H9 (cell line): ENCODE results near the gene STX3. TPM values are rescaled to one million over a fixed set of nuclear protein-coding genes. Genes with fewer than 3 reads are reported as not detected.

Source experiments
- DNase-seq: peaks from one replicate; pipeline ENCODE4 v3.0.0-alpha.2; 2017
- H2AFZ ChIP-seq: one replicate; pipeline ENCODE4 v1.6.1; 2013; ENCODE audit warnings: mild to moderate bottlenecking, low read length, control low read depth, moderate library complexity
- H2AK5ac ChIP-seq: 2 replicates; pipeline ENCODE4 v1.6.1; 2013; ENCODE audit warnings: low read length, control low read depth, mixed read lengths; ENCODE audit not compliant: insufficient read length
- H2BK120ac ChIP-seq: one replicate; pipeline ENCODE4 v1.6.1; 2013; ENCODE audit warnings: low read depth, mild to moderate bottlenecking, low read length, control low read depth, inconsistent platforms; ENCODE audit not compliant: poor library complexity, severe bottlenecking
- H2BK12ac ChIP-seq: 2 replicates; pipeline ENCODE4 v1.6.1; 2013; ENCODE audit warnings: low read length, control low read depth, mixed read lengths, low read depth; ENCODE audit not compliant: insufficient read length
- H2BK15ac ChIP-seq: 2 replicates; pipeline ENCODE4 v1.6.1; 2013; ENCODE audit warnings: low read depth, low read length, control low read depth
- H2BK20ac ChIP-seq: one replicate; pipeline ENCODE4 v1.6.1; 2013; ENCODE audit warnings: low read depth, mild to moderate bottlenecking, low read length, control low read depth, inconsistent platforms; ENCODE audit not compliant: poor library complexity, severe bottlenecking
- H2BK5ac ChIP-seq: 2 replicates; pipeline ENCODE4 v1.6.1; 2013; ENCODE audit warnings: low read length, control low read depth, mixed read lengths; ENCODE audit not compliant: insufficient read length
- H3K14ac ChIP-seq: 2 replicates; pipeline ENCODE4 v1.6.1; 2013; ENCODE audit warnings: low read length, control low read depth; ENCODE audit not compliant: insufficient read depth
- H3K18ac ChIP-seq: 2 replicates; pipeline ENCODE4 v1.6.1; 2013; ENCODE audit warnings: low read depth, mild to moderate bottlenecking, mixed read lengths, low read length, control low read depth; ENCODE audit not compliant: insufficient read length
- H3K23ac ChIP-seq: 2 replicates; pipeline ENCODE4 v1.6.1; 2013; ENCODE audit warnings: low read length, control low read depth, mixed read lengths, low read depth; ENCODE audit not compliant: insufficient read length
- H3K23me2 ChIP-seq: 2 replicates; pipeline ENCODE4 v1.6.1; 2013; ENCODE audit warnings: low read depth, mild to moderate bottlenecking, mixed read lengths, low read length, control low read depth; ENCODE audit not compliant: insufficient read length, poor library complexity, severe bottlenecking
- H3K27ac ChIP-seq: 2 replicates; pipeline ENCODE4 v1.5.1; 2013; ENCODE audit warnings: low read length, control low read depth, mixed read lengths, low read depth; ENCODE audit not compliant: insufficient read length
- H3K27me3 ChIP-seq: 2 replicates; pipeline ENCODE4 v1.6.1; 2013; ENCODE audit warnings: low read length, control low read depth, inconsistent platforms; ENCODE audit not compliant: insufficient read depth
- H3K4ac ChIP-seq: 2 replicates; pipeline ENCODE4 v1.6.1; 2013; ENCODE audit warnings: low read depth, mild to moderate bottlenecking, control low read depth, inconsistent platforms, low read length, moderate library complexity
- H3K4me1 ChIP-seq: 2 replicates; pipeline ENCODE4 v1.6.1; 2013; ENCODE audit warnings: low read length, control low read depth, inconsistent platforms; ENCODE audit not compliant: insufficient read depth
- H3K4me2 ChIP-seq: 2 replicates; pipeline ENCODE4 v1.6.1; 2013; ENCODE audit warnings: low read length, control low read depth, mixed read lengths; ENCODE audit not compliant: insufficient read length, insufficient read depth
- H3K56ac ChIP-seq: 2 replicates; pipeline ENCODE4 v1.6.1; 2013; ENCODE audit warnings: low read depth, mild to moderate bottlenecking, mixed read lengths, low read length, control low read depth; ENCODE audit not compliant: insufficient read length
- H3K79me1 ChIP-seq: 2 replicates; pipeline ENCODE4 v1.6.1; 2013; ENCODE audit warnings: low read depth, mild to moderate bottlenecking, moderate library complexity, low read length, control low read depth, inconsistent platforms; ENCODE audit not compliant: insufficient read depth, poor library complexity, severe bottlenecking
- H3K79me2 ChIP-seq: 2 replicates; pipeline ENCODE4 v1.6.1; 2013; ENCODE audit warnings: low read length, control low read depth, inconsistent platforms; ENCODE audit not compliant: insufficient read depth
- H3K9ac ChIP-seq: 2 replicates; pipeline ENCODE4 v1.6.1; 2013; ENCODE audit warnings: low read length, control low read depth, mixed read lengths; ENCODE audit not compliant: insufficient read length; ENCODE audit errors: extremely low read depth
- H3K9me3 ChIP-seq: one replicate; pipeline ENCODE4 v1.6.1; 2013; ENCODE audit warnings: low read depth, low read length, inconsistent platforms; ENCODE audit not compliant: control insufficient read depth
- H3T11ph ChIP-seq: one replicate; pipeline ENCODE4 v1.6.1; 2013; ENCODE audit warnings: mild to moderate bottlenecking, low read length, control low read depth, inconsistent platforms
- H4K20me1 ChIP-seq: one replicate; pipeline ENCODE4 v1.6.1; 2013; ENCODE audit not compliant: control insufficient read depth, insufficient read length, insufficient read depth
- H4K5ac ChIP-seq: 2 replicates; pipeline ENCODE4 v1.6.1; 2013; ENCODE audit warnings: low read depth, mild to moderate bottlenecking, mixed read lengths, low read length, control low read depth; ENCODE audit not compliant: insufficient read length
- H4K8ac ChIP-seq: replicated peaks from 2 replicates; pipeline ENCODE4 v1.6.1; 2013; ENCODE audit warnings: low read length, control low read depth, mixed read lengths, low read depth; ENCODE audit not compliant: insufficient read length
- H4K91ac ChIP-seq: 2 replicates; pipeline ENCODE4 v1.6.1; 2013; ENCODE audit warnings: low read depth, mild to moderate bottlenecking, moderate library complexity, mixed read lengths, low read length, control low read depth; ENCODE audit not compliant: insufficient read length
- H3K27ac Mint-ChIP-seq, 3 experiments: 2 replicates in 2 of 3; 3 replicates in 1 of 3; pipeline ENCODE4 v1.8.0; 2020 to 2021; ENCODE audit warnings: mixed read lengths in 3 of 3, mild to moderate bottlenecking in 1 of 3, moderate library complexity in 1 of 3
- H3K27me3 Mint-ChIP-seq: 2 replicates; pipeline ENCODE4 v1.8.0; 2021; ENCODE audit warnings: low read depth, mild to moderate bottlenecking, moderate library complexity, mixed read lengths
- H3K36me3 Mint-ChIP-seq, 3 experiments: 2 replicates in 2 of 3; 3 replicates in 1 of 3; pipeline ENCODE4 v1.8.0; 2020 to 2021; ENCODE audit warnings: low read depth in 3 of 3, mixed read lengths in 3 of 3; ENCODE audit not compliant: insufficient read depth in 1 of 3
- H3K4me1 Mint-ChIP-seq, 2 experiments: 2 replicates each; pipeline ENCODE4 v1.8.0; 2020; ENCODE audit warnings: mixed read lengths in 2 of 2
- H3K4me3 Mint-ChIP-seq, 2 experiments: 2 replicates in 1 of 2; 3 replicates in 1 of 2; pipeline ENCODE4 v1.8.0; 2020 to 2021; ENCODE audit warnings: mild to moderate bottlenecking in 2 of 2, mixed read lengths in 2 of 2, moderate library complexity in 1 of 2
- H3K9me3 Mint-ChIP-seq, 2 experiments: 2 replicates in 1 of 2; 3 replicates in 1 of 2; pipeline ENCODE4 v1.8.0; 2020; ENCODE audit warnings: mild to moderate bottlenecking in 2 of 2, mixed read lengths in 2 of 2, moderate library complexity in 1 of 2
- CTCF ChIP-seq: fragments of 200-600 bp; sonication (generic); conservative IDR thresholded peaks from 3 replicates; pipeline ENCODE4 v1.8.0; 2021; ENCODE audit warnings: antibody characterized with exemption, mild to moderate bottlenecking
- WGBS: extraction: QIAGEN DNeasy Blood & Tissue Kit; methylation state at CpG from one replicate; pipeline ENCODE4 v1.1.7; 2013; ENCODE audit warnings: missing lambda C conversion rate, low lambda C conversion rate, mixed read lengths; ENCODE audit not compliant: insufficient read length; ENCODE audit errors: extremely low coverage; 5-methylcytosine and 5-hydroxymethylcytosine counted together
- total RNA-seq: library from RNA; stranded (reverse); gene quantifications from 2 replicates; pipeline ENCODE4 v1.2.1, GENCODE V29; 2021

Gene STX3
- total RNA-seq, 1 experiment from 2014 or later: 41.0 TPM

GRCh38 chr11:59822989-59823566 lies 67.9 kb downstream of the STX3 start:
- peak; percentile 72 for TF ChIP-seq CTCF
- Histone ChIP-seq H3K27me3 (no peaks in the 10 kb centered on the region), H3T11ph (no peak overlapping the region), H3K14ac (no peak overlapping the region), H2BK20ac (no peak overlapping the region), H4K5ac (no peak overlapping the region), H4K20me1 (no peaks in the 10 kb centered on the region), H3K56ac (no peak overlapping the region), H3K4ac (no peak overlapping the region), H2AK5ac (no peak overlapping the region), H2BK15ac (no peak overlapping the region), H3K9me3 (no peaks in the 10 kb centered on the region), H3K18ac (no peak overlapping the region), H2AFZ (no peak overlapping the region), H4K8ac (no peak overlapping the region), H3K4me2 (no peak overlapping the region), H2BK120ac (no peak overlapping the region), H3K27ac (no peak overlapping the region), H2BK12ac (no peak overlapping the region), H3K4me1 (no peaks in the 10 kb centered on the region), H3K23me2 (no peaks in the 10 kb centered on the region), H3K9ac (no peak overlapping the region), H4K91ac (no peak overlapping the region), H3K79me1 (no peaks in the 10 kb centered on the region), H2BK5ac (no peak overlapping the region), H3K79me2 (no peaks in the 10 kb centered on the region), H3K23ac (no peak overlapping the region)
- H3K4me3 Mint-ChIP-seq: no peak overlapping the region
- WGBS: no CpG with 5 or more reads among the region's 9 CpGs
- no peak overlapping the region for H3K27ac Mint-ChIP-seq
- peaks cover 21% of the 10 kb centered on the region in 2 experiments for H3K4me1 Mint-ChIP-seq
- H3K36me3 Mint-ChIP-seq: no peaks in the 10 kb centered on the region; a peak in 1 of 7 replicates
- no peaks in the 10 kb centered on the region for H3K9me3 Mint-ChIP-seq
- no peak for DNase-seq
- H3K27me3 Mint-ChIP-seq: no peaks in the 10 kb centered on the region
